NCI-H2081 (cell line): ENCODE measurements around the gene SUV39H2.
"Not testable (repeated sequence)": the region's sequence is repeated elsewhere in the genome, so short reads cannot be mapped to it uniquely, and the experiment has no call there.

ENCODE experiments used
- DNase-seq, 2 experiments: peaks; one replicate each; lab custom pipeline; 2025; lab: John Stamatoyannopoulos, UW

The SUV39H2 gene, protein sequence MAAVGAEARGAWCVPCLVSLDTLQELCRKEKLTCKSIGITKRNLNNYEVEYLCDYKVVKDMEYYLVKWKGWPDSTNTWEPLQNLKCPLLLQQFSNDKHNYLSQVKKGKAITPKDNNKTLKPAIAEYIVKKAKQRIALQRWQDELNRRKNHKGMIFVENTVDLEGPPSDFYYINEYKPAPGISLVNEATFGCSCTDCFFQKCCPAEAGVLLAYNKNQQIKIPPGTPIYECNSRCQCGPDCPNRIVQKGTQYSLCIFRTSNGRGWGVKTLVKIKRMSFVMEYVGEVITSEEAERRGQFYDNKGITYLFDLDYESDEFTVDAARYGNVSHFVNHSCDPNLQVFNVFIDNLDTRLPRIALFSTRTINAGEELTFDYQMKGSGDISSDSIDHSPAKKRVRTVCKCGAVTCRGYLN

DNA sequence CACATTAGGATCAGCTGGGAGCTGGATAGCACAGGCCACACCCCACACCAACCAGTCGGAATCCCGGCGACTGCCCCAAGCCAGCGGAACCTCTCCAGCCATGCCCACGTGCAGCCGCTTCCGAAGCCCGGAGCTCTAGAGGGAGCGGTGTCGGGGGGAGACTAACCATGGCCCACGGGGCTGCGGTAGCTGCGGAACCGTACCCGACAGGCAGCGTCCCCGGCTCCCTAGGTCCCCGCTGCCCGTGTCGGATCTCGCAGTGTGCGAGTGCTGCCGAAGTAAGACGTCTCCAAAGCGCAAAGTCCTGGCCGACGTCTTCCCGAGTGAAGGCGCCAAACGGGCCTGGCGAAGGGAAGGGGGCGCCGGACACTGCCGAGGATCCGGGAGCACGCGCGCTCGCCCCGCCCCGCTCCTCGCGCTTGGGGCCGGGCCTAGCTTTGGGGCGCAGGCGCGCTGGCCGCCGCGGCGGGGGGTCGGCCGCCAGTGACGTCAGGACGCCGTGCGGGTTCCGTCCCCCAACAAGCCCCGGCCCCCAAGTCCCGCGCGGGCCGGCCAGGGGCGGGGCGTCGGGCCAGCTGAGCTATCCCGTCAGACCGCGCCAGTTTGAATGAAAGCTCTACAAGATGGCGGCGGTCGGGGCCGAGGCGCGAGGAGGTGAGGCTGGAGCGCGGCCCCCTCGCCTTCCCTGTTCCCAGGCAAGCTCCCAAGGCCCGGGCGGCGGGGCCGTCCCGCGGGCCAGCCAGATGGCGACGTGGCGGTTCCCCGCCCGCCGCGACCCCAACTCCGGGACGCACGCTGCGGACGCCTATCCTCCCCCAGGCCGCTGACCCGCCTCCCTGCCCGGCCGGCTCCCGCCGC is at the start of gene SUV39H2:
TSS of gene SUV39H2 (plus strand) at position 601 of the 858 bp plus-strand sequence. CDS start at position 624, 23 bp downstream.
- DNase-seq = peak; percentile 90 to 93

- no peak for DNase-seq
Measured at GRCh38 chr10:14833106-14833505, 45.6 kb upstream of the SUV39H2 start.

GRCh38 chr10:14836208-14836607 is 42.5 kb upstream of the SUV39H2 start:
- no peak for DNase-seq

DNA sequence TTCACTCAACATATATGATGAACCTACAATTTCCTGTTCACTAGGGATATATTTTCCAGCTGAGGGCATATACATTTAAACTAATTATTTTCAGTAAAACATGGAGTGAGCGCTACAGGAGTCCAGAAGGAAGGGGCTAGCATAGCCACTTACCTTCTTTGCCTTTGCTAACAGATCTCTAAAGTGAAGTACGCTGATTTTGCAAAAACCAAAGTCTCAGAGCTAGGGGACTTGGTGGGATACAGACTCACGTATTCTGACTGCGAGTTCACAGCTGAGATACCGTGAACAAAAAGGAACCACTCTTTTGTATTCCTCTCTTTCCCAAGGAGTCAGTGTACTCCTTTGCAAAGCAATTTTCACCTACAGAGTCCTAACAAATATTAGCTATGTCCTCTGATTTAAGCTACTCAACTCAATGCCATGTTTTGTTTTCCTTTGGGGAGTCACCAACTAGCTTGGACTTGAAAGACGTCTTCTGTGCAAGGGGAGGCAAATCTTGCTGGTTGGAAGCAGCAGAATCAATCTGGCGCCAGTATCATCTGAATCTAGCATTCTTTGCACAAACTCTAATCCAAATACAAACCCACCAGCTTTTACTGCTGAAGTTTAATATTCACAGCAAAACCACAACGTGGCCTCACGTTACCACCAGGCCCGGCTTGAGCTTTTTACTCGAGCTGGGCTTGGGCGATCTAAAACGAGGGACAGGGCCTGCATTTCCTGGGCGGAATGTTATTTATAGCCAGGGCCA is 41.5 kb upstream of the SUV39H2 start:
- DNase-seq = no peak

GRCh38 chr10:14837757-14838581 is 40.7 kb upstream of the SUV39H2 start, which contains the start of the genes CDNF, HSPA14 and MSANTD7:
CDNF (minus strand) TSS chr10:14838037; CDS start chr10:14837946, 91 bp downstream.
HSPA14 (plus strand) TSS chr10:14838306; CDS start chr10:14838403, 97 bp downstream.
MSANTD7 (plus strand) TSS chr10:14838306; CDS start chr10:14842285, 3,979 bp downstream.
- peak; percentile 96 to 97 for DNase-seq

GRCh38 chr10:14838582-14839304 is 39.9 kb upstream of the SUV39H2 start:
- no peak for DNase-seq

- DNase-seq = peak in 1 of 2 experiments; percentile 27
Measured at GRCh38 chr10:14839305-14839695, 39.4 kb upstream of the SUV39H2 start.

DNA sequence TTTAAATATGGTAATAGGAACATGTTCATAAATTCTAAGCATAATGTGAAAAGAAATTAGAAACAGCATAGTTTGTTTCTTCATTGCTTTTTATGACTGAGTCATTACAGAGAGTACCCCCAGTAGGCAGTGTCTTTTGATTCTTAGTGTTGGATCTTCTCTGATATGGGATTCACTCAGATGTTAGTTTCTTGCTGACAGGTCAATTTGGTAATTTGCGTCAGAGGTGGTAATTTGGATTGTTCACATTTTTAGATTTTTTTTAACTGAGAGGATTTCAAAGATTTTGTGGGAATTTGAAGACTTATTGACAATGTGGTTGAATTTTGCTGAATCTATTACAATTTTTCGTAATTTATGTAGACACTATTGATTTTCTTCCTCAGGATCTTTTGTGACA is 38.5 kb upstream of the SUV39H2 start:
- DNase-seq = no peak

GRCh38 chr10:14843327-14843988 is 35.2 kb upstream of the SUV39H2 start:
- no peak for DNase-seq

DNA sequence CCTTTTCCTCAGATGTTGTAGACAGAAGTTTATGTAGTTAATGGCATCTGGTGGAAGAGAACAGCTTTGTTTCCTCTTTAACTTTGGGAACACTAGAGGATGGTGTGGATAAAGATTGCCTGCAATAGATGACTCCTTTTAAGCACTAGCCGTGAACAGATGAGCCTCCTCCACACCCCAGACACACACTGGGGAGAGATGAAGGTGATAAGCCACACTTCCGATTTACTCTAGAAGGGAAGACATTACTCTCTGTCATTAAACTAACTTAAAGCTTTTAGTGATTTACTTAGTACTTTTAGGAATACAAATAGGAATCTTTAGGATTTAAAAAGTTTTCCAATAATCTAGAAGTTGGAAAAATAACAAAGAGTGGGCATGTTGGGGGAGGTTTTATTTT is 33.7 kb upstream of the SUV39H2 start:
- no peak for DNase-seq

- DNase-seq = no peak
Measured at GRCh38 chr10:14852236-14852635, 26.4 kb upstream of the SUV39H2 start.

DNA sequence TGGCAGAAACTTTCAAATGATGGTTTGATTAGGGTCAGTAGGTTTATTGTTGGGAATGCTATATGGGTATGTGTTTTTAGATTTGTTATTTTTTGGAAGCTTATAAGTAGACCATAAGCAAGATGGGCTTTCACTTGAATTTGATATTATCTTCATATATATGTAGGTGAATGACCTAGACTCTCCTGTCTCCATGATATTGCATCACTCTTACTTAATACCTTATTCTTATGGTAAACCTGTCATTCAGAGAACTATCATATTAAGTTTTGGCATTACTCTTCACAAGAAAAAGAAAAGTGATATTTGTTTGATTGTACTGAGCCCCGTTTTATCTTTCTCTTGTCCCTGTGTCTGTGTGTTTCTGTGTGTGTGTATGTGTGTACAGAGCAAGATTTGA is 23.2 kb upstream of the SUV39H2 start:
- DNase-seq = no peak

GRCh38 chr10:14858338-14858960 is 20.2 kb upstream of the SUV39H2 start:
- DNase-seq = no peak

- no peak for DNase-seq
Measured at GRCh38 chr10:14859043-14859442, 19.6 kb upstream of the SUV39H2 start.

GRCh38 chr10:14859775-14860174 is 18.9 kb upstream of the SUV39H2 start:
- DNase-seq = no peak

DNA sequence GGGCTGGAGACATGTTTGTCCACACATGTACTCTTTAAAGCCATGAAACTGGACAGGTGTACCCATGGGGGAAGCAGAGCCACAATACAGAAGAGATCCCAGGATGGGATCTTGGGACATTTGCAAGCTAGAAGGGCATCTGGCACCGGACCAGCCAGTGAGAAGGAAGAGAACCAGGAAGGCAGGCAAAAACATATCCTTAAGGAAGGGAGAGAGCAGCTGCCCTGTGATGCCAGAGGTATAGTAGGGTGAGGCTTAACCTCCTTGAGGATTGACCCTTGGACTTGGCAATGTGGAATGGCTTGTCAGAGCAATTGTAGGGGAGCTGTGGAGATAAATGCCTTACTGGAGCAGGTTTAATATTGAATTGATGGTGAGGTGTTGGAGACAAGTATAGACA is 17.9 kb upstream of the SUV39H2 start:
- DNase-seq = no peak

DNA sequence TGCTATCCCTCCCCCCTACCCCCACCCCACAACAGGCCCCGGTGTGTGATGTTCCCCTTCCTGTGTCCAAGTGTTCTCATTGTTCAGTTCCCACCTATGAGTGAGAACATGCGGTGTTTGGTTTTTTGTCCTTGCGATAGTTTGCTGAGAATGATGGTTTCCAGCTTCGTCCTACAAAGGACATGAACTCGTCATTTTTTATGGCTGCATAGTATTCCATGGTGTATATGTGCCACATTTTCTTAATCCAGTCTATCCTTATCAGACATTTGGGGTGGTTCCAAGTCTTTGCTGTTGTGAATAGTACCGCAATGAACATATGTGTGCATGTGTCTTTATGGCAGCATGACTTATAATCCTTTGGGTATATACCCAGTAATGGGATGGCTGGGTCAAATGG is 14.2 kb upstream of the SUV39H2 start:
- not testable (repeated sequence) for DNase-seq

DNA sequence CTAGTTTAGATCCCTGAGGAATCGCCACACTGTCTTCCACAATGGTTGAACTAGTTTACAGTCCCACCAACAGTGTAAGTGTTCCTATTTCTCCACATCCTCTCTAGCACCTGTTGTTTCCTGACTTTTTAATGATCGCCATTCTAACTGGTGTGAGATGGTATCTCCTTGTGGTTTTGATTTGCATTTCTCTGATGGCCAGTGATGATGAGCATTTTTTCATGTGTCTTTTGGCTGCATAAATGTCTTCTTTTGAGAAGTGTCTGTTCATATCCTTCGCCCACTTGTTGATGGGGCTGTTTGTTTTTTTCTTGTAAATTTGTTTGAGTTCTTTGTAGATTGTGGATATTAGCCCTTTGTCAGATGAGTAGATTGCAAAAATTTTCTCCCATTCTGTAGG is 13.8 kb upstream of the SUV39H2 start:
- not testable (repeated sequence) for DNase-seq

DNA sequence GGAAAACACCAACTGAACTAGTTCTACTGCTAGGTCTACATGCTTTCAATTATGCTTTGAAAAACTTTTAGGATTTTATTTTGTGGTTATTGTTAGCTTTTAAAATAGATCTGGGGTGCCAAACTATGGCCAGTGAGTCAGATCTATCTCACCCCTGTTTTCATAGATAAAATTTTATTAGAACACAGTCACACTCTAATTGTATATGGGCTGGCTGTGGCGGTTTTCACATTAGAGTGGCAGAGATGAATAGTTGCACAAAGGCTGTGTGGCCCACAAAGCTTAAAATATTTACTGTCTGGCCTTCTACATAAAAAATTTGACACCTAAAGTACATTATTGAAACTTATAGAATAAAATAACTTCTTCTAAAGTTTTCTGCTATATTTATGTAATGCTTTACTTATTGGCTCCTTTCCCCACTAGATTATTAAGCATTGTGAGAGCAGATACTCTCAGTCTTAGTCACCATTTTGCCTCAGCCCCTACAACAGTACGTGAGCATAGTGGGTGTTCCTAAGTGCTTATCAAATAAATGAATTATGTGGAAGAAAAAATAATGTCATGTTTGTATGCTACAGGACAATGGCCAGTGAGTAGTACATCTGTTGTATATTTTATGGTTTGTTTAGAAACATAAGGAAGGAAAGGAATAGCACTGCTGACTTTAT is 5.4 kb upstream of the SUV39H2 start:
- DNase-seq = no peak
